SK-N-SH (cell line): ENCODE data around the gene LPIN1. TPM values are rescaled to one million over a fixed set of nuclear protein-coding genes. Genes with fewer than 3 reads are reported as not detected.
"Not testable (repeated sequence)": the region's sequence is repeated elsewhere in the genome, so short reads cannot be mapped to it uniquely, and the experiment has no call there.

ENCODE experiments used
- CTCF ChIA-PET: fragments of 300-600, 350-600 bp; formaldehyde crosslinking; extraction: SDS; loops from one replicate; lab custom pipeline; 2021; lab: Yijun Ruan, JAX
- POLR2A ChIA-PET: fragments of 350-600 bp; sonication (Branson Sonifier 250); formaldehyde crosslinking; extraction: SDS; loops from one replicate; lab custom pipeline; 2020; ENCODE audit warnings: antibody characterized with exemption, inconsistent platforms; lab: Yijun Ruan, JAX
- DNase-seq: peaks from one replicate; pipeline ENCODE4 v3.0.0; 2012
- H2AFZ ChIP-seq: fragments of 200-600 bp; sonication (generic); 2 replicates; pipeline ENCODE4 v1.8.1; 2016; ENCODE audit warnings: antibody characterized with exemption, mild to moderate bottlenecking, low read depth
- H3F3A ChIP-seq: fragments of 200-600 bp; sonication (generic); replicated peaks from 2 replicates; pipeline ENCODE3; 2016; ENCODE audit warnings: antibody characterized with exemption, mild to moderate bottlenecking; ENCODE audit not compliant: insufficient read depth
- H3K27ac ChIP-seq, 2 experiments: fragments of 200-500 bp in 1 of 2; fragments of 200-600 bp in 1 of 2; sonication (Bioruptor generic) in 1 of 2; sonication (generic), shearing (Covaris generic) in 1 of 2; 2 replicates each; pipeline versions ENCODE4 v1.5.1 to v1.6.1; 2014 to 2016; ENCODE audit warnings: low read depth in 2 of 2, inconsistent platforms in 1 of 2, low read length in 1 of 2, mild to moderate bottlenecking in 1 of 2, mixed read lengths in 1 of 2
- H3K27me3 ChIP-seq: fragments of 200-600 bp; sonication (generic), shearing (Covaris generic); 2 replicates; pipeline ENCODE4 v1.6.1; 2016; ENCODE audit warnings: mixed run types; ENCODE audit not compliant: insufficient read depth
- H3K36me3 ChIP-seq, 2 experiments: fragments of 200-500 bp in 1 of 2; fragments of 200-600 bp in 1 of 2; sonication (Bioruptor generic) in 1 of 2; sonication (generic) in 1 of 2; replicated peaks in 1 of 2; 2 replicates each; pipeline versions ENCODE3 to v1.5.1; 2014 to 2016; ENCODE audit warnings: low read length in 1 of 2, mild to moderate bottlenecking in 1 of 2; ENCODE audit not compliant: insufficient read depth in 2 of 2, control insufficient read depth in 1 of 2
- H3K4me1 ChIP-seq, 2 experiments: fragments of 200-500 bp in 1 of 2; fragments of 200-600 bp in 1 of 2; sonication (Bioruptor generic) in 1 of 2; sonication (generic), shearing (Covaris generic) in 1 of 2; 2 replicates each; pipeline versions ENCODE4 v1.5.1 to v1.6.1; 2014 to 2016; ENCODE audit warnings: low read depth in 1 of 2, low read length in 1 of 2, mixed run types in 1 of 2; ENCODE audit not compliant: insufficient read depth in 2 of 2, control insufficient read depth in 1 of 2
- H3K4me2 ChIP-seq: fragments of 200-600 bp; sonication (generic), shearing (Covaris generic); 2 replicates; pipeline ENCODE4 v1.6.1; 2017; ENCODE audit warnings: mixed run types
- H3K4me3 ChIP-seq, 2 experiments: fragments of 200-500 bp in 1 of 2; fragments of 200-600 bp in 1 of 2; sonication (Bioruptor generic) in 1 of 2; sonication (generic), shearing (Covaris generic) in 1 of 2; 2 replicates each; pipeline versions ENCODE4 v1.5.1 to v1.8.1; 2014 to 2016; ENCODE audit warnings: low read depth in 2 of 2, inconsistent platforms in 1 of 2, low read length in 1 of 2, mild to moderate bottlenecking in 1 of 2, mixed read lengths in 1 of 2, moderate library complexity in 1 of 2
- H3K79me2 ChIP-seq: fragments of 200-600 bp; sonication (generic); 2 replicates; pipeline ENCODE4 v1.8.1; 2017; ENCODE audit warnings: mild to moderate bottlenecking; ENCODE audit not compliant: insufficient read depth
- H3K9ac ChIP-seq: fragments of 200-600 bp; sonication (generic); 2 replicates; pipeline ENCODE4 v1.6.1; 2017; ENCODE audit warnings: mixed run types
- H3K9me2 ChIP-seq: fragments of 200-600 bp; sonication (generic); 2 replicates; pipeline ENCODE4 v1.6.1; 2017; ENCODE audit warnings: mixed run types
- H3K9me3 ChIP-seq: fragments of 200-600 bp; sonication (generic); 2 replicates; pipeline ENCODE4 v1.6.1; 2017; ENCODE audit warnings: mixed run types, mild to moderate bottlenecking, moderate library complexity
- H4K20me1 ChIP-seq: fragments of 200-600 bp; sonication (generic); 2 replicates; pipeline ENCODE4 v1.6.1; 2017; ENCODE audit warnings: mild to moderate bottlenecking, mixed run types; ENCODE audit not compliant: insufficient read depth
- EZH2phosphoT487 ChIP-seq: fragments of 200-600 bp; sonication (generic); IDR thresholded peaks from 2 replicates; pipeline ENCODE4 v1.6.1; 2017; ENCODE audit warnings: low read depth, mixed run types, mild to moderate bottlenecking, antibody characterized with exemption, moderate library complexity, borderline replicate concordance
- IRF3 ChIP-seq: fragments of 150-350 bp; IDR thresholded peaks from 2 replicates; pipeline ENCODE4 v1.6.1; 2016; ENCODE audit warnings: mild to moderate bottlenecking, low read depth, low read length
- RAD21 ChIP-seq: IDR thresholded peaks from 2 replicates; pipeline ENCODE4 v1.6.1; 2012; ENCODE audit warnings: mild to moderate bottlenecking, low read length
- SMC3 ChIP-seq: IDR thresholded peaks from 2 replicates; pipeline ENCODE4 v1.6.1; 2012; ENCODE audit warnings: low read depth, low read length, improper control_type of control experiment
- TAF1 ChIP-seq: IDR thresholded peaks from 2 replicates; pipeline ENCODE4 v1.6.1; 2012; ENCODE audit warnings: low read depth, mild to moderate bottlenecking, low read length, moderate library complexity, borderline replicate concordance
- WGBS: methylation state at CpG from one replicate; pipeline ENCODE4 v1.1.6; 2017; ENCODE audit warnings: low lambda C conversion rate; 5-methylcytosine and 5-hydroxymethylcytosine counted together
- polyA plus RNA-seq, 3 experiments: library from polyadenylated mRNA; depleted of rRNA; stranded (reverse); fragments of >200 nt; gene quantifications; 2 replicates each; pipeline ENCODE4 v1.2.3, GENCODE V29; 2012
- TF ChIP-seq, protein P1 (sequence below): IDR thresholded peaks from 2 replicates; pipeline ENCODE4; 2012
- TF ChIP-seq, protein P2 (sequence below): IDR thresholded peaks from 2 replicates; pipeline ENCODE4 v1.6.1; 2012; ENCODE audit warnings: mild to moderate bottlenecking, low read depth, low read length, moderate library complexity

LPIN1 gene
- polyA plus RNA-seq, 1 of the 3 experiments (the other 2 are of a cell fraction): 22.1 TPM

DNA sequence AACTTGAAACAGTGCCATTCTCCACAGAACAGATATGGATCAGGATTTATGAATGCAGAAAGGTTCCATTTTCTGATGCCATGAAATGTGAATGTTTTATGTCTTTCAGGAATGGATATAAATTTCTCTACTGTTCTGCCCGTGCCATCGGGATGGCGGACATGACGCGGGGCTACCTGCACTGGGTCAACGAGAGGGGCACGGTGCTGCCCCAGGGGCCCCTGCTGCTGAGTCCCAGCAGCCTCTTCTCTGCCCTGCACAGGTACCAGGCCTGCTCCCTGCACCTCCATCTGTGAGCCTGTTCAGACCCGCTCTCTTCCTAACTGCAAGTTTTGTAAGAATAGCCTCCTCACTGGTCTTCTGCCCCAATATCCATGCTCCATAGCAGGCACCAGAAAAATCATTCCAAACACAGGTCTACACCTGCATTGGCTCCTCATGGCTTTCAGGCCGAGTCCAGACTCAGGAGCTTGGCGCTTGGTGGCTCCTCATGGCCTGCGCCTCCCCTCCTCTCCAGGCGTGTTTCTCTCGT is 68.6 kb downstream of the LPIN1 start:
- no peaks in the 10 kb centered on the region for H3K4me1 ChIP-seq
- H3K36me3 ChIP-seq: peaks cover 33 to 45% of the 10 kb centered on the region in 2 experiments
- no peak overlapping the region for H3K9ac ChIP-seq
- no peak overlapping the region for H3K4me3 ChIP-seq
- H2AFZ ChIP-seq: no peak overlapping the region
- no peaks in the 10 kb centered on the region for H3K9me3 ChIP-seq
- no peak overlapping the region for H3K4me2 ChIP-seq
- TF ChIP-seq RAD21 (no peak), EZH2phosphoT487 (no peak), IRF3 (no peak), TAF1 (no peak), SMC3 (no peak)
- TF ChIP-seq, protein P1, sequence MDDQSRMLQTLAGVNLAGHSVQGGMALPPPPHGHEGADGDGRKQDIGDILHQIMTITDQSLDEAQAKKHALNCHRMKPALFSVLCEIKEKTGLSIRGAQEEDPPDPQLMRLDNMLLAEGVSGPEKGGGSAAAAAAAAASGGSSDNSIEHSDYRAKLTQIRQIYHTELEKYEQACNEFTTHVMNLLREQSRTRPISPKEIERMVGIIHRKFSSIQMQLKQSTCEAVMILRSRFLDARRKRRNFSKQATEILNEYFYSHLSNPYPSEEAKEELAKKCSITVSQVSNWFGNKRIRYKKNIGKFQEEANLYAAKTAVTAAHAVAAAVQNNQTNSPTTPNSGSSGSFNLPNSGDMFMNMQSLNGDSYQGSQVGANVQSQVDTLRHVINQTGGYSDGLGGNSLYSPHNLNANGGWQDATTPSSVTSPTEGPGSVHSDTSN: no peak
- TF ChIP-seq, protein P2, sequence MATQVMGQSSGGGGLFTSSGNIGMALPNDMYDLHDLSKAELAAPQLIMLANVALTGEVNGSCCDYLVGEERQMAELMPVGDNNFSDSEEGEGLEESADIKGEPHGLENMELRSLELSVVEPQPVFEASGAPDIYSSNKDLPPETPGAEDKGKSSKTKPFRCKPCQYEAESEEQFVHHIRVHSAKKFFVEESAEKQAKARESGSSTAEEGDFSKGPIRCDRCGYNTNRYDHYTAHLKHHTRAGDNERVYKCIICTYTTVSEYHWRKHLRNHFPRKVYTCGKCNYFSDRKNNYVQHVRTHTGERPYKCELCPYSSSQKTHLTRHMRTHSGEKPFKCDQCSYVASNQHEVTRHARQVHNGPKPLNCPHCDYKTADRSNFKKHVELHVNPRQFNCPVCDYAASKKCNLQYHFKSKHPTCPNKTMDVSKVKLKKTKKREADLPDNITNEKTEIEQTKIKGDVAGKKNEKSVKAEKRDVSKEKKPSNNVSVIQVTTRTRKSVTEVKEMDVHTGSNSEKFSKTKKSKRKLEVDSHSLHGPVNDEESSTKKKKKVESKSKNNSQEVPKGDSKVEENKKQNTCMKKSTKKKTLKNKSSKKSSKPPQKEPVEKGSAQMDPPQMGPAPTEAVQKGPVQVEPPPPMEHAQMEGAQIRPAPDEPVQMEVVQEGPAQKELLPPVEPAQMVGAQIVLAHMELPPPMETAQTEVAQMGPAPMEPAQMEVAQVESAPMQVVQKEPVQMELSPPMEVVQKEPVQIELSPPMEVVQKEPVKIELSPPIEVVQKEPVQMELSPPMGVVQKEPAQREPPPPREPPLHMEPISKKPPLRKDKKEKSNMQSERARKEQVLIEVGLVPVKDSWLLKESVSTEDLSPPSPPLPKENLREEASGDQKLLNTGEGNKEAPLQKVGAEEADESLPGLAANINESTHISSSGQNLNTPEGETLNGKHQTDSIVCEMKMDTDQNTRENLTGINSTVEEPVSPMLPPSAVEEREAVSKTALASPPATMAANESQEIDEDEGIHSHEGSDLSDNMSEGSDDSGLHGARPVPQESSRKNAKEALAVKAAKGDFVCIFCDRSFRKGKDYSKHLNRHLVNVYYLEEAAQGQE: no peak
- TF ChIP-seq, all 33 proteins: peak for 0
- H4K20me1 ChIP-seq: no peaks in the 10 kb centered on the region
- H3K79me2 ChIP-seq: no peaks in the 10 kb centered on the region
- no peak overlapping the region for H3K27ac ChIP-seq
- ChIA-PET POLR2A (no interaction called here), CTCF (interaction anchor here (1.0 to 1.8 kb wide), 3 partner anchors 14 to 1192 kb away, joined by 3 to 7 read pairs (median 4); no protein-coding TSS in a partner anchor)
- H3F3A ChIP-seq: no peaks in the 10 kb centered on the region
- no peaks in the 10 kb centered on the region for H3K9me2 ChIP-seq
- over 99% methylated on average over 13 of the region's 13 CpGs for WGBS
- H3K27me3 ChIP-seq: no peaks in the 10 kb centered on the region
- DNase-seq: no peak

DNA sequence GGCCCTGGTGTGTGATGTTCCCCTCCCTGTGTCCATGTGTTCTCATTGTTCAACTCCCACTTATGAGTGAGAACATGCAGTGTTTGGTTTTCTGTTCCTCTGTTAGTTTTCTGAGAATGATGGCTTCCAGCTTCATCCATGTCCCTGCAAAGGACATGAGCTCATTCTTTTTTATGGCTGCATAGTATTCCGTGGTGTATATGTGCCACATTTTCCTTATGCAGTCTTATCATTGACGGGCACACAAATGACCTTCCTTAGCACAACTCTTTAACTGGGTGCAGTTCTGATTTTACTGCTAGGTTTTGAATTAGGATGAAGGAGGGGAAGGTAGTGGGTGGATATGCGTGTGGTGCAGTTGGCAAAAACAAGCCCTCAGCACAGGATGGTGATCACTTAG is 70.5 kb downstream of the LPIN1 start:
- H2AFZ ChIP-seq, H3K4me2 ChIP-seq, DNase-seq, H3K79me2 ChIP-seq, H3K27ac ChIP-seq, H4K20me1 ChIP-seq, H3K9me2 ChIP-seq, H3K4me3 ChIP-seq, H3K4me1 ChIP-seq, POLR2A ChIA-PET, H3K9me3 ChIP-seq, H3K9ac ChIP-seq, H3F3A ChIP-seq, H3K27me3 ChIP-seq: not testable (repeated sequence)
- CTCF ChIA-PET: interaction anchor here (1.4 to 1.8 kb wide), 2 partner anchors 13 to 14 kb away, joined by 3 to 7 read pairs; no protein-coding TSS in a partner anchor
- H3K36me3 ChIP-seq: peaks cover 48 to 54% of the 10 kb centered on the region in 2 experiments
- WGBS: 98% methylated on average over 3 of the region's 3 CpGs
